PFSK-1 (cell line): Measurements from ENCODE around the gene MTIF3.

ENCODE experiments used
- FOXP2 ChIP-seq: optimal IDR thresholded peaks from 2 replicates; pipeline ENCODE3; 2011; ENCODE audit warnings: borderline replicate concordance, control low read depth, inconsistent platforms; ENCODE audit not compliant: insufficient read depth; ENCODE audit errors: extremely low read length, extremely low read depth
- POLR2AphosphoS5 ChIP-seq: IDR thresholded peaks from 2 replicates; pipeline ENCODE4 v1.6.1; 2012; ENCODE audit warnings: low read depth, mild to moderate bottlenecking, control low read depth, low read length, moderate library complexity
- REST ChIP-seq, 2 experiments: IDR thresholded peaks; 2 replicates each; pipeline versions ENCODE4 v1.6.1 to v1.8.0; 2011 to 2012; ENCODE audit warnings: low read depth in 2 of 2, low read length in 2 of 2, control low read depth in 1 of 2, inconsistent platforms in 1 of 2, mild to moderate bottlenecking in 1 of 2, moderate library complexity in 1 of 2; ENCODE audit not compliant: insufficient read depth in 1 of 2
- SIN3A ChIP-seq: IDR thresholded peaks from 2 replicates; pipeline ENCODE4 v1.6.1; 2012; ENCODE audit warnings: mild to moderate bottlenecking, low read length, moderate library complexity, borderline replicate concordance; ENCODE audit not compliant: insufficient read depth
- TAF1 ChIP-seq: IDR thresholded peaks from 2 replicates; pipeline ENCODE4 v1.6.1; 2012; ENCODE audit warnings: low read length, control low read depth, borderline replicate concordance; ENCODE audit not compliant: insufficient read depth

The MTIF3 gene

DNA sequence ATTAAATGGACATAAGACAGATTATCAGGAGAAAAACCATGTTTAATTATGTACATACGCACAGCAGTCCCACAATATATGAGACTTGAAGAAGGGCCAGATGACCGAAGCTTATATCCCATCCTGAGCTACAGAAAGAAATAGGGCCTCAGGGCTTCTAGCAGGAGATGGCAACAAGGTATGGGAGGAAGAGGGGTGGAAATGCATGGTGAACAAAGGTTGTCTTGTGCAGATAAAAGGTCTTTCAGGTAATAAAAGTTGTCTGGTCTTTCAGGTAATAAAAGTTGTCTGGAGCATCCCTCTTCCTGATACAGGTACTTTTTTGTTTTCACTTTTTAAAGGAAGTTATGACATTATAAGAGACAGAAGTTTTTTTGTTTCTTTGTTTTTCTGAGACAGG is 41.4 kb downstream of the MTIF3 start:
- TF ChIP-seq SIN3A: no peak
- TF ChIP-seq FOXP2: no peak

DNA sequence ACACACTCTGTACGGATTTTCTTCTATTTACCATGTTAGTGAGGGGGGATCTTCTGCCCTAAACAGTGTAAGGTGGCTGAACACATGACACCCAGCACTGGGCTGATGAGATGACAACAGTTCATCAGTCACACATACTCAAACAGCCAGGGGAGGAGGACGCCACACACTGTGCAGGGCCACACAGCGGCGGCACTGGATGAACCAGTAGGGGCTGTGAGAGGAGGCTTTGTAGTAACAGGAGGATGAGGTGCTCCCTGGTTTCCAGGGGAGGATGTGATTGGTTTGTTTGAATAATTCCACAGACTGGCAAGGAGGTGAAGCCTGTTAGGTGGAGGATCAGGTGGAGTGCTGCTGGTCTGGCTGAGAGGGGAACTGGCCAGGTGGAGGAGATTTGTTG is 42.3 kb downstream of the MTIF3 start:
- no peak for TF ChIP-seq FOXP2
- TF ChIP-seq TAF1: no peak
- no peak for TF ChIP-seq SIN3A
- TF ChIP-seq REST (IDR thresholded peaks at IDR 0.05; ENCODE audit: insufficient read depth in 1 of 2, low read depth in 2 of 2, low read length in 2 of 2): no peak

DNA sequence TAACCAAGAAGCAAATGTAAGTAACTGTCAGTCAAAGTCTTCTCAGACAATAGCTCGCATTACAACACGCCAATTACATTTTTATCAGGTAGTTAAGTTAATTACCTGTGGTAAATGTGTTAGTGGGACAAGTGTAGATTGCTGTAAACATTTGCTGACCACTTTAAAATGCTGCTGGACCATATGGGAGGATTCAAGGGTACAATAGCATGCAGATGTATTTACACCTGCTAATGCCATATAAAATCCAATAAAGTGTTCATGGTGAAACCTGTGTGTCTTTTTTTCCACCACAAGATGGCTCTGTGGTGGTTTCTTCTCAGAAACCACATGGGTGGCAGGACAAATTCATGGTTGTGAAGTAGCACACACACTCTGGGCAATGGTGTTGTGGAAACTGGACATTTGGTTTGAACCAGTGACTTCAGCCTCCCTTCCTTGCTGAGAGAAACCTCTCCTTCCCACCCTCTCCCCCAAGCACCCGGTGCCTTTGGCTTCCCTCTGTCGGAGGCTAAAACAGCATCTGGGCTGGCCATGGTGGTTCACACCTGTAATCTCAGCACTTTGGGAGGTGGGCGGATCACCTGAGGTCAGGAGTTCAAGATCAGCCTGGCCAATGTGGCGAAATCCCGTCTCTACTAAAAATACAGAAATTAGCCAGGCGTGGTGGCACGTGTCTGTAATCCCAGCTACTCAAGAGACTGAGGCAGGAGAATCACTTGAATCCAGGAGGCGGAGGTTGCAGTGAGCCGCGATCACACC is 44.0 kb downstream of the MTIF3 start:
- TF ChIP-seq FOXP2: no peak

GRCh38 chr13:27405546-27406134 is 44.7 kb downstream of the MTIF3 start:
- TF ChIP-seq REST (IDR thresholded peaks at IDR 0.05; ENCODE audit: insufficient read depth in 1 of 2, low read depth in 2 of 2, low read length in 2 of 2) (no peak), FOXP2 (no peak), TAF1 (no peak), SIN3A (no peak), POLR2AphosphoS5 (no peak)

GRCh38 chr13:27404680-27405079 is 45.7 kb downstream of the MTIF3 start:
- TF ChIP-seq TAF1: no peak
- no peak for TF ChIP-seq POLR2AphosphoS5
- no peak for TF ChIP-seq SIN3A
- no peak for TF ChIP-seq REST (IDR thresholded peaks at IDR 0.05; ENCODE audit: insufficient read depth in 1 of 2, low read depth in 2 of 2, low read length in 2 of 2)
- TF ChIP-seq FOXP2: no peak

- no peak for TF ChIP-seq REST (IDR thresholded peaks at IDR 0.05; ENCODE audit: insufficient read depth in 1 of 2, low read depth in 2 of 2, low read length in 2 of 2)
- no peak for TF ChIP-seq FOXP2
Observed at GRCh38 chr13:27403727-27404385, 46.5 kb downstream of the MTIF3 start.
